ENCODE data around the gene ANGPTL1.

ANGPTL1 gene

DNA sequence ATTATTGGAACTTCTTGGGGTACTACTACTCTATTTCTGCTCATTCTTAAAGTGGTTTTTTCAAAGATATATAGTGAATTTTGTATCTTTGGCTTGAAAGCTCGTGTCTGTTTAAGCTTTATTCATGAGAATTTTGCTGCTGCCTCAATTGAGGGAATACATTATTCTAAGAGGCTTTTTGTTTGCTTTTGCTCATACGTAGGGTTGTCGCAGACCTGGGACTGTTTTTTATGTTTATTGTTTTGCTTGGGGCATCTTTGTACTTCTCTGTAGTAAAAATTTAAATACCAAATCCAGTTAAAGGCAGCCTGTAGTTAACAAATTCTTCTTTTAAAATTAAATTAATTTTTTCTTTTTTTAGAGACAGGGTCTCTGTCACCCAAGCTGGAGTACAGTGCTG lies 62.3 kb downstream of the ANGPTL1 start:
- no peaks in the 10 kb centered on the region for H3K4me1 ChIP-seq (ENCODE audit: insufficient read depth, low read length, severe bottlenecking)
- no peak overlapping the region for H3K27ac ChIP-seq (ENCODE audit: low read depth, low read length, poor library complexity, severe bottlenecking)
- H3K79me2 ChIP-seq (ENCODE audit: insufficient read depth, low read length) = peaks cover 49% of the 10 kb centered on the region
- H3K9me2 ChIP-seq (ENCODE audit: low read depth, low read length) = no peaks in the 10 kb centered on the region
- H3K36me3 ChIP-seq (ENCODE audit: insufficient read depth, low read length) = peaks cover 72% of the 10 kb centered on the region
- 0 out of 2 replicates have a peak, but pooled peaks cover 4% of the 10 kb centered on the region for H3F3A ChIP-seq (ENCODE audit: insufficient read depth, low read length)
- no peaks in the 10 kb centered on the region for H3K27me3 ChIP-seq (ENCODE audit: insufficient read depth, low read length)
- H3K4me3 ChIP-seq (ENCODE audit: low read depth, low read length, poor library complexity, severe bottlenecking) = no peak overlapping the region
- no peak overlapping the region for H3K9ac ChIP-seq (ENCODE audit: low read length)
- no peaks in the 10 kb centered on the region for H4K20me1 ChIP-seq (ENCODE audit: insufficient read depth, low read length)
- H3K4me2 ChIP-seq (ENCODE audit: low read length) = no peak overlapping the region
- TF ChIP-seq, protein P1, sequence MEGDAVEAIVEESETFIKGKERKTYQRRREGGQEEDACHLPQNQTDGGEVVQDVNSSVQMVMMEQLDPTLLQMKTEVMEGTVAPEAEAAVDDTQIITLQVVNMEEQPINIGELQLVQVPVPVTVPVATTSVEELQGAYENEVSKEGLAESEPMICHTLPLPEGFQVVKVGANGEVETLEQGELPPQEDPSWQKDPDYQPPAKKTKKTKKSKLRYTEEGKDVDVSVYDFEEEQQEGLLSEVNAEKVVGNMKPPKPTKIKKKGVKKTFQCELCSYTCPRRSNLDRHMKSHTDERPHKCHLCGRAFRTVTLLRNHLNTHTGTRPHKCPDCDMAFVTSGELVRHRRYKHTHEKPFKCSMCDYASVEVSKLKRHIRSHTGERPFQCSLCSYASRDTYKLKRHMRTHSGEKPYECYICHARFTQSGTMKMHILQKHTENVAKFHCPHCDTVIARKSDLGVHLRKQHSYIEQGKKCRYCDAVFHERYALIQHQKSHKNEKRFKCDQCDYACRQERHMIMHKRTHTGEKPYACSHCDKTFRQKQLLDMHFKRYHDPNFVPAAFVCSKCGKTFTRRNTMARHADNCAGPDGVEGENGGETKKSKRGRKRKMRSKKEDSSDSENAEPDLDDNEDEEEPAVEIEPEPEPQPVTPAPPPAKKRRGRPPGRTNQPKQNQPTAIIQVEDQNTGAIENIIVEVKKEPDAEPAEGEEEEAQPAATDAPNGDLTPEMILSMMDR (IDR thresholded peaks at IDR 0.05; ENCODE audit: low read length) = no peak
- no peak for TF ChIP-seq EZH2 (IDR thresholded peaks at IDR 0.05; ENCODE audit: borderline replicate concordance, low read length)
- no peak overlapping the region for H2AFZ ChIP-seq (ENCODE audit: low read length)
- no peaks in the 10 kb centered on the region for H3K9me3 ChIP-seq (ENCODE audit: low read length)

GRCh38 chr1:178806665-178807300 lies 64.1 kb downstream of the ANGPTL1 start:
- Histone ChIP-seq H3K9ac (ENCODE audit: low read length) (no peak overlapping the region), H3F3A (ENCODE audit: insufficient read depth, low read length) (0 out of 2 replicates have a peak, but pooled peaks cover 4% of the 10 kb centered on the region), H4K20me1 (ENCODE audit: insufficient read depth, low read length) (no peaks in the 10 kb centered on the region), H3K4me2 (ENCODE audit: low read length) (no peak overlapping the region), H3K4me1 (ENCODE audit: insufficient read depth, low read length, severe bottlenecking) (no peaks in the 10 kb centered on the region), H3K4me3 (ENCODE audit: low read depth, low read length, poor library complexity, severe bottlenecking) (no peak overlapping the region), H3K9me3 (ENCODE audit: low read length) (no peaks in the 10 kb centered on the region), H3K27ac (ENCODE audit: low read depth, low read length, poor library complexity, severe bottlenecking) (no peak overlapping the region), H3K36me3 (ENCODE audit: insufficient read depth, low read length) (peaks cover 72% of the 10 kb centered on the region), H3K27me3 (ENCODE audit: insufficient read depth, low read length) (no peaks in the 10 kb centered on the region), H2AFZ (ENCODE audit: low read length) (no peak overlapping the region), H3K79me2 (ENCODE audit: insufficient read depth, low read length) (peaks cover 61% of the 10 kb centered on the region), H3K9me2 (ENCODE audit: low read depth, low read length) (no peaks in the 10 kb centered on the region)
- no peak for TF ChIP-seq EZH2 (IDR thresholded peaks at IDR 0.05; ENCODE audit: borderline replicate concordance, low read length)
- TF ChIP-seq, protein P1 (IDR thresholded peaks at IDR 0.05; ENCODE audit: low read length) = no peak

- H3F3A ChIP-seq (ENCODE audit: insufficient read depth, low read length) = no peaks in the 10 kb centered on the region
- peaks cover 79% of the 10 kb centered on the region for H3K36me3 ChIP-seq (ENCODE audit: insufficient read depth, low read length)
- H4K20me1 ChIP-seq (ENCODE audit: insufficient read depth, low read length) = no peaks in the 10 kb centered on the region
- H3K4me3 ChIP-seq (ENCODE audit: low read depth, low read length, poor library complexity, severe bottlenecking) = no peak overlapping the region
- peaks cover 74% of the 10 kb centered on the region for H3K79me2 ChIP-seq (ENCODE audit: insufficient read depth, low read length)
- no peaks in the 10 kb centered on the region for H3K9me2 ChIP-seq (ENCODE audit: low read depth, low read length)
- no peaks in the 10 kb centered on the region for H3K4me1 ChIP-seq (ENCODE audit: insufficient read depth, low read length, severe bottlenecking)
- peaks cover 4% of the 10 kb centered on the region; the same call in 1 of the 2 replicates for H3K9me3 ChIP-seq (ENCODE audit: low read length)
- no peak overlapping the region for H3K9ac ChIP-seq (ENCODE audit: low read length)
- H3K27ac ChIP-seq (ENCODE audit: low read depth, low read length, poor library complexity, severe bottlenecking) = no peak overlapping the region
- TF ChIP-seq, protein P1 (IDR thresholded peaks at IDR 0.05; ENCODE audit: low read length) = no peak
- TF ChIP-seq EZH2 (IDR thresholded peaks at IDR 0.05; ENCODE audit: borderline replicate concordance, low read length) = no peak
- no peaks in the 10 kb centered on the region for H3K27me3 ChIP-seq (ENCODE audit: insufficient read depth, low read length)
- no peak overlapping the region for H2AFZ ChIP-seq (ENCODE audit: low read length)
- H3K4me2 ChIP-seq (ENCODE audit: low read length) = no peak overlapping the region
These were observed 68.0 kb downstream of the ANGPTL1 start for GRCh38 chr1:178802873-178803272.
